Motor neuron (in vitro differentiated cells): Measurements from ENCODE around the gene PLEKHA4. TPM values are rescaled to one million over a fixed set of nuclear protein-coding genes. Genes with fewer than 3 reads are reported as not detected.
A peak's percentile ranks its signal among the peaks of the same experiment; 100 is the strongest.

ENCODE experiments used
- ATAC-seq, 8 experiments: fragments of 200-7000 bp; cut with Tn5 transposase; replicated peaks in 6 of 8; 2 replicates each; pipeline ENCODE4 v1.8.0; 2021; ENCODE audit warnings: mild to moderate bottlenecking in 8 of 8, moderate library complexity in 8 of 8
- H3K27ac ChIP-seq, 2 donors: fragments of 250-450 bp; sonication (Bioruptor Pico); 2 replicates each; pipeline ENCODE4 v1.9.0; 2021; ENCODE audit warnings: antibody characterized with exemption in 2 of 2, mild to moderate bottlenecking in 2 of 2, moderate library complexity in 1 of 2
- H3K4me1 ChIP-seq, 2 donors: fragments of 250-450 bp; sonication (Bioruptor Pico); replicated peaks in 1 of 2; 2 replicates each; pipeline ENCODE4 v1.6.1; 2021; ENCODE audit warnings: antibody characterized with exemption in 2 of 2, mild to moderate bottlenecking in 2 of 2, moderate library complexity in 1 of 2
- H3K4me3 ChIP-seq, 5 donors: fragments of 250-450 bp; sonication (Bioruptor Pico); 2 replicates each; pipeline ENCODE4 v1.9.0; 2021; ENCODE audit warnings: antibody characterized with exemption in 5 of 5, mild to moderate bottlenecking in 5 of 5, moderate library complexity in 4 of 5
- WGBS, 10 experiments: fragments of 450-650 bp; shearing (Covaris generic); methylation state at CpG; one replicate each; pipeline ENCODE4 v1.0.0; 2022; 5-methylcytosine and 5-hydroxymethylcytosine counted together
- in situ Hi-C, 9 experiments: fragments of 400-800 bp; cut with MboI; loops; one replicate each; pipeline ENCODE4 v1.15.0; 2021; ENCODE audit warnings: low sequenced_read_pairs in 9 of 9, low pct_unique_long_range_greater_than_20kb in 2 of 9; ENCODE audit not compliant: unreplicated experiment in 9 of 9
- total RNA-seq, 8 experiments: library from RNA; unstranded; fragments of 300-600 nt; gene quantifications; 2 replicates each; pipeline versions ENCODE4 v1.2.3 to v1.2.4, GENCODE V29; 2022

Gene PLEKHA4
- total RNA-seq, 8 experiments from 2014 or later = 0.33 to 30.8 (median 6.5) TPM

DNA sequence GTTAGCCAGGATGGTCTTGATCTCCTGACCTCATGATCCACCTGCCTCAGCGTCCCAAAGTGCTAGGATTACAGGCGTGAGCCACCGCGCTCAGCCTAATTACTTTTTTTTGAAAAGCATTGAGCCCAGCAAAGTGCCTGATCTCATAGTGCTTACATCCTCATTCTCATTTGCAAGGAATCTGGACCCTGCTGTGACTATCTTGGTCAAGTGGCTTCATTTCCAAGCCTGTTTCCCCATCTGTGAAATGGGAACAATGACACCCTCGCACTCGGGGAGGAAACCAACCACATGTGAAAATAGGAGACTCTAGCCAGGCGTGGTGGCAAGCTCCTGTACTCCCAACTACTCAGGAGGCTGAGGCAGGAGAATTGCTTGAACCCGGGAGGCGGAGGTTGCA lies 1.6 kb upstream of the PLEKHA4 start:
- Histone ChIP-seq H3K4me1 (peaks cover 21 to 42% of the 10 kb centered on the region in 2 donors), H3K27ac (no peak overlapping the region), H3K4me3 (no peak overlapping the region)
- ATAC-seq = no peak
- 75 to 100% (median 97%) methylated on average over 2 to 6 of the region's 9 CpGs; no CpG with 5 or more reads in 1 of the 10 experiments for WGBS, 10 experiments
- in situ Hi-C loops = no loop called here

DNA sequence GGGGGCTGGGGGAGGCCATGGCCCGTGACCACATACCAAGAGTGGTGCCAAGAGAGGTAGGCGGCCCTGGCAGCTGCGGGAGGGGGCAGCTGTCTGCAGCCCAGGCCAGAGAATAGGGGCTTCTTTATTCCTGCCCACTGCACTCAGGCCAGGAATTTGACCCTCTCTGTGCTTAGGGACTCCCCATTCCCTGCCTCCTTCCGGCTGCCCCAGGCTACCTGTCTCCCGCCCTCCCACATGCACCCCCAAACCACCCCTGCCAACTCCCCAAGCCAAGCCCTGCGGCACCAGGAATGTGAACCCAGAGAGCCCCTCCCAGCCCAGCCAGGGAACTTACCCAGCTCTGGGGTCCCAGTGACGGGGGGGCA lies 687 bp downstream of the PLEKHA4 start:
- WGBS, 10 experiments = 0 to 100% methylated on average over 1 of the region's 7 CpGs; no CpG with 5 or more reads in 8 of the 10 experiments
- Histone ChIP-seq H3K4me1 (peaks cover 10 to 26% of the 10 kb centered on the region in 2 donors), H3K4me3 (no peak overlapping the region), H3K27ac (peak overlapping the region in 1 of 2 donors; percentile 21)
- in situ Hi-C loops = no loop called here
- ATAC-seq = no peak

DNA sequence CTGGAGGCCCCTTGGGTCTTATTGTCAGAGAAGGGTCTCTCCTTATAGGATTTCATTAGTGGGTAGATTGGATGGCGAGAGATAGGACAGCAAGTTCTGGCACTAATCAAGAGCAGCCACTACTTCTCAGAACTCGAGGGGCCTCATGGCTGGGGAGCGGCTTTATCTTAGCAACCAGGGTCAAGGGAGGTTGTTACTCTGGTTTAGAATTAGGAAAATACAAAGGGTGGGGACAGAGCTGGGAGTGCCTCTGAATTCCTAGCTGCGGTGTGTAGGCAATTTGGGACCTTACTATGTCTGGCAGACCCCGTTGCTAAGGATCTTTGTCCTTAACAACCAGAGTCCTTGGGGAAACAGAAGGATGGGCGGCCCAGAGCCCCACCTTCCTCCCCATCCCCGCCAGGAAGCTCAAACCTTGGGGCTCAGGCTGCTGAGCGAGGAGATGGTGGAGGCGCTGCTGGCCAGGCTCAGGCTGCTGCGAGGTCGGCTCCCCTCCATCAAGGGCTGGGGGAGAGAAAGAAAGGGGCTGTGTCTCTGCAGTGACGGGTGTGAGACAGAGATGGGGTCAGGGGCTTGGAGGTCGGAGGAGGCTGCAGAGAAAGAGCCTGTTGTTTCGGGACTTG lies 1.2 kb downstream of the PLEKHA4 start:
- ATAC-seq = peak in 3 of 8 experiments; percentile 3 to 43 (median 10)
- 0 to 55% (median 40%) methylated on average over 1 to 4 of the region's 14 CpGs; no CpG with 5 or more reads in 3 of the 10 experiments for WGBS, 10 experiments
- H3K4me3 ChIP-seq = no peak overlapping the region
- no peak overlapping the region for H3K27ac ChIP-seq
- in situ Hi-C loops = no loop called here
- H3K4me1 ChIP-seq = peaks cover 10 to 26% of the 10 kb centered on the region in 2 donors

DNA sequence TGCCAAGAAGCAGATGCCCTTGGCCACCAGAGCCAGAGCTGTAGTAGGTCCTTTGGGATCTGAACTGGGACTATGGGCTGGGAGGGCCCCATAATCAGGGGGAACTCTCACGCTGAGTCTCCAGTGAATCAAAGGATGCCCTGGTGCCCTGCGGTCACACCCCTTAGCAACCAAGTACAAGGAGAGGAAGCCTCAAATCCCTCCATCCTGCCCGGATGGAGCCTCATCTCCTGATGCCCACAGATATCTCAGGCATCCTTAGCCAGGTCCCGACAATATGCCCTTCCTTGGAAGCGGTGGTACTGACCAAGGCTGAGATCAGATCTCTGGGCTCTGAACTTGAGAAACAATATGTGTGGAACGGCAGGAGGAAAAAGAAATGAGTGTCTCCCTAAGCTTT lies 1.7 kb downstream of the PLEKHA4 start:
- WGBS, 10 experiments = 33 to 86% (median 60%) methylated on average over 1 to 4 of the region's 6 CpGs; no CpG with 5 or more reads in 5 of the 10 experiments
- no peak overlapping the region for H3K27ac ChIP-seq
- in situ Hi-C loops = no loop called here
- peak in 4 of 8 experiments; percentile 3 to 15 (median 8) for ATAC-seq
- no peak overlapping the region for H3K4me3 ChIP-seq
- H3K4me1 ChIP-seq = peaks cover 8 to 27% of the 10 kb centered on the region in 2 donors

DNA sequence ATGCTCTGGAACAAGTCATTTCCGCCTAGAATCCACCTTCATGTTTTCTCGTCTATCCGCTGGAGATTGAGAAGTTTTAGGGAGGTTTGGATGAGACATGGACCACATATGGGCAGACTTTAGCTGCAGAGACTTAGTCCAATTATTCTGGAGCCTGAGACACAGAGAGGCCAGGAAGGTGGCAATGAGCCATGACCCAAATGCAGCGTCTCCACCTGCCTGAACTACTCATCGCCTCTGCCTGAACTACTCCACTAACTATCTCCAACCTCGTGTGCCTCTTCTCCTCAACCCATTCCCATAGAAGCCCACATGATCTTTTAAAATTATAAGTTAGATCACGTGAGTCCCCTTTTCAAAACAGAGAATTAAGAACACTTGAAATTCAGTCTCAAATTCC lies 5.6 kb downstream of the PLEKHA4 start:
- Histone ChIP-seq H3K4me3 (no peak overlapping the region), H3K27ac (no peak overlapping the region), H3K4me1 (peaks cover 3 to 26% of the 10 kb centered on the region in 2 donors)
- 0 to 100% (median 89%) methylated on average over 1 to 2 of the region's 7 CpGs; no CpG with 5 or more reads in 2 of the 10 experiments for WGBS, 10 experiments
- no peak for ATAC-seq
- in situ Hi-C loops = no loop called here

DNA sequence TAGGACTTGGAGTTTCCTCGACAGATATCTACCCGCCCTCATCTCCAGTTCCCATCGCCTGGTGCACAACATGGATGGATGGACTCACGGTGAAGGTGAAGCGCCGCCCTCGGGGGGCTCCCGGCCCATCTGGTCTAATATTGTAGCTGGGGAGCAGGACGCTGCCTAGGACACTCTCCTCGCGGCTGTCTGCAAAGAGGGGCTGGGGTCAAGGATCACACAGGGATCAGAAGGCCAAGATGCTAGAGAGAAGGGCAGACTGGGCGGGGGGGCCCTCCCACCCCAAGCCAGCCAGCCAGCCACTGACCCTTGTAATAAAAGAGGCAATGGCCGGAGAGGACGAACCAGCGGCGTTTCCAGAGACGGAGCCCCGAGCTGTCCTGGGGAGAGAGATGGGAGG lies 7.1 kb downstream of the PLEKHA4 start:
- in situ Hi-C loops = no loop called here
- no peak for ATAC-seq
- H3K4me1 ChIP-seq = peaks cover 3 to 11% of the 10 kb centered on the region in 2 donors
- 36 to 92% (median 71%) methylated on average over 1 to 16 of the region's 18 CpGs; no CpG with 5 or more reads in 4 of the 10 experiments for WGBS, 10 experiments
- peak overlapping the region in 1 of 2 donors; percentile 2 for H3K27ac ChIP-seq
- no peak overlapping the region for H3K4me3 ChIP-seq

DNA sequence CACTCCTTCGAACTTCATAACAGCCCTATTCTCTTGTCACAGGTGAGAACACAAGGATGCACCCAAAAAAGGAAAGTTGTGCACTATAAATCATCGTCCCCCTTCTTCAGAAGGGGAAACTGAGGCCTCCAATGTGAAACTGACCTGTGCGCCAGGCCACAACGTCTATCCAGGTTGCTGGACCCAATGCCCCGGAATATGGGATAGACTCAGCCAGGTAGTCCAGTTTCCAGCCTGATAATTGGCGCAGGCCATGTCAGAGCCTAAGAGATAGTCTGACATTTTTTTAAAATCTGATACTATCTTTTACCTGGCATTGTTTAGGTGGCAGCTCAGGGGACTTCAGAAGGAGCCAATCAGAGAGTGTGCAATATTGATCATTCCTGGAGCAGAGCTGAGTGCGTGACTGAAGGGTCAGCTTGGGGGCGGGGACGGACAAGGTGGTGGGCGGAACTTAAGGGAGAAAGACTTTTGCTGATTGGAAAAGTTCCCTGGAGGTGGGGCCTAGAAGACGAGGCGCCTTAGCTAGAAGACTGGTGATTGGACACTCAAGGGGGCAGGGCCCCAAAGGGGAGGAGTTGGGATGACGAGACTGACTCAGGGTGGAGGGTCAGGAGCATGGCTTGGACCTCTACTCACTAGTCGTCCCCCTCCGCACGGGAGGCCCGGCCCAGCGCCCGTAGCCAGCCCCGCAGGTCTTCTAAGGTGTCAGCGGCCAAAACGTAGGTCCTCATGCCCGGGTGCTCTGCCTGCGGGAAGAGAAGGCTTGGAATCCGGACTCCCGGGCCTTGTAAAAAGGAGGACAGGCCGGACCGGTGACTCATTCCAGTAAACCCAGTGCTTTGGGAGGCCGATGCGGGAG lies 8.5 kb downstream of the PLEKHA4 start:
- ATAC-seq = peak in 5 of 8 experiments; percentile 43 to 84 (median 78)
- whole genome bisulfite sequencing, 10 experiments = 60 to 99% (median 83%) methylated on average over 1 to 22 of the region's 30 CpGs; no CpG with 5 or more reads in 2 of the 10 experiments
- H3K27ac ChIP-seq = peak overlapping the region in 1 of 2 donors; percentile 71
- H3K4me3 ChIP-seq = no peak overlapping the region
- in situ Hi-C loops = no loop called here
- H3K4me1 ChIP-seq = peaks cover 3 to 11% of the 10 kb centered on the region in 2 donors

DNA sequence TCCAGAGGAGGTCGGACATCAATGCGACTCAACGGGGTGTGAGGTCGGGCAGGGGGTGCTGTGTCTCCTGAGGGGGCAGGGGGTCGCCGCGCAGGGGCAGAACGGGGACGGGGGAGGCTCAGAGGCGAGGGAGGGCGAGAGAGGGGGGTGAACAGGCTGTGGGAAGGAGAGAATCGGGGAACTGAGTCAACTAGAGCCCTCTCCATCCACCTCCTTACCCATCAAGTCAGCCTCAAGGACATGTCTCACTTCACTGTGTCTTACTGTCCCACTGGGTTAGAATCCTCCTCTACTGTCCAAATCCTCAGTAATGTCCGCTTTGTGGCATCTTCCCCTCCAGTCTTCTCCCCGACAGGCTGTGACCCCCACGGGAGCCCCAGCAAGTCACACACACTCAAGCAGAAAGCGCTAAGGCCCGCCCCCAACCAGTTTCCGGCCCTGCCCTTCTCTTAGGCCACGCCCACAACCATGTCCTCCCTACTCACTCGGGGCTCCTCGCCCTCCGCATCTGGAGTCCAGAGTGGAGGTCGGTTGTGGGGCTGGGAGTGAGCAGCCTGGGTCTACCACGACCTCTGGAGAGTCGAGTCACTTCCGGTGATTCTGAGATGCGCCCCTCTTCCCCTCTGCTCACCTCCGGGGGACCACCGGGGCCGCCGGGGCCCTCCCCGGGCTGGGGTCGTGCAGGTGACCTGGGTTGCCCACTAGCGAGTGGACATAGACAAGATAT lies 9.3 kb downstream of the PLEKHA4 start:
- 60 to 100% (median 85%) methylated on average over 1 to 7 of the region's 34 CpGs; no CpG with 5 or more reads in 6 of the 10 experiments for WGBS, 10 experiments
- H3K4me3 ChIP-seq = no peak overlapping the region
- ATAC-seq = peak in 2 of 8 experiments; percentile 5 to 20
- peak overlapping the region in 1 of 2 donors; percentile 6 for H3K27ac ChIP-seq
- peaks cover 3 to 11% of the 10 kb centered on the region in 2 donors for H3K4me1 ChIP-seq
- in situ Hi-C loops = no loop called here

DNA sequence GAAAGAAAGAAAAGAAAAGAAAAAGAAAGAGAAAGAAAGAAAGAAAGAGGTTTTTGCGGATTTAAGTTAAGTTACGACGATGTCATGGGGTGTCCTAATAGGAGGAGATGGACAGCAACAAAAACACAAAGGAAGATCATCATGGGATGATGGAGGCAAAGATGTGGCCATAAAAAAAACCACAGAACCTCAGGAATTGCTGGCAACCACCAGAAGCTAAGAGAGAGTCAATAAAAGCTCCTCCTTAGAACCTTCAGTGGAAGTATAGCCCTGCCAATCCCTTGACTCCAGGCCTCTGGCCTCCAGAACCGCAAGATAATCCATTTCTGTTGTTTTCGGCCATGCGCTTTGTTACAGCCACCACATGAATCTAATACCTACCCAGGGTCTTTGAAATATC lies 11.5 kb downstream of the PLEKHA4 start:
- 89 to 100% (median 98%) methylated on average over 1 to 6 of the region's 6 CpGs for WGBS, 10 experiments
- Histone ChIP-seq H3K4me1 (peaks cover 3 to 11% of the 10 kb centered on the region in 2 donors), H3K27ac (no peak overlapping the region), H3K4me3 (no peak overlapping the region)
- in situ Hi-C loops = no loop called here
- ATAC-seq = no peak

DNA sequence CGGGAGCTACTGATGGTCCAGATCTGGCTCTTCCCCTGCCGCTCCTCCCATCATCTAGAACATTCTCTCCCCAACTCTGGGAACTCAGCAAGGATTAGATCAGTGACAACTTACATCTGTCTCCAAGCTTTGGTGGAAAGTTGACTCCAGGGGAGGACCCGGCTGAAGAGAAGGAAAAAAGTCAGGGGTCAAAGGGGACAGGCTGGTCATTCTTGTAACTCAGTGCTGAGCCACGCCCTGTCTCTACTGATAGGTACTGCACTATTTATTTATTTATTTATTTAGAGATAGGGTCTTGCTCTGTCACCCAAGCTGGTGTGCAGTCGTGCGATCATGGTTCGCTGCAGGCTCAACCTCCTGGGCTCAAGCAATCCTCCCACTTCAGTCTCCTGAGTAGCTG lies 14.3 kb downstream of the PLEKHA4 start:
- in situ Hi-C loops = no loop called here
- H3K27ac ChIP-seq = no peak overlapping the region
- no peaks in the 10 kb centered on the region for H3K4me1 ChIP-seq
- no peak for ATAC-seq
- 0 to 100% (median 88%) methylated on average over 1 to 5 of the region's 7 CpGs; no CpG with 5 or more reads in 4 of the 10 experiments for WGBS, 10 experiments
- H3K4me3 ChIP-seq = no peak overlapping the region

DNA sequence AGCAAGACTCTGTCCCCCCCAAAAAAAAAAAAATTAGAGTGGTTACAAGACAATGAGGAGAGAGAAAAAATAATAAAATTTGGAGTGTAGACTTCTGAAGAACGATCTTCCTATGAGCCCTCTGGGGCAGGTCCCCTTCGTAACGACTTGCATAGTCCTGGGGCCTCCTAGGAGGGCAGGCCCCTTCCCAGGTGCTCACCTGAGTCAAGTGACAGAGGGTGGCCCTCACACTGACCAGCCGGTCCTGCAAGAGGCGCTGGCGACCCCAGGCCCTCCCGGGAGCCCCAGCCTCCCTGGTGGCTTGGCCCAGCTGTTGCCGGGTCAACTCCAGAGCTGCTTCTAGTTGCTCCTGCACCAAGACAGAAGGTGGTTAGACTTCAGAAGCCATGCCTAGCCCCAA lies 14.9 kb downstream of the PLEKHA4 start:
- H3K4me3 ChIP-seq = no peak overlapping the region
- ATAC-seq = no peak
- no peak overlapping the region for H3K27ac ChIP-seq
- no peaks in the 10 kb centered on the region for H3K4me1 ChIP-seq
- WGBS, 10 experiments = 80 to 100% (median 92%) methylated on average over 1 to 7 of the region's 8 CpGs; no CpG with 5 or more reads in 5 of the 10 experiments
- in situ Hi-C loops = no loop called here

DNA sequence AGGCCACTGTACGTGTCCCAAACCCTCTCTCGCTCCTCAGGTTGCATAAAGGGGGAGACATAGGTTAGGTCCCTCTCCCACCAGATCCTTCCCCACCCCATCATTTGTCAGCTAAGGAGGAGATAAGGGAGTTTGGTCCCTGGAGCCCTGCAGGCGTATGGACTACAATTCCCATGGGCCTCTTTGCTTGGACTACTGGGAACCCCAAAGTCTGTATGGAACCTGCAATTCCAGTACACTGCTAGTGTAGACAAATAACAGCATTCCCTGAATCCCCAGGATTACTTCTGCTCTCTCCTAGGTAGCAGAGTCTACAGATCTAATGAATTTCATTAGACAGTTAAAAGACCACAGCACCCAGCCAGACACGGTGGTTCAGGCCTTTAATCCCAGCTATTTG lies 16.1 kb downstream of the PLEKHA4 start:
- no peaks in the 10 kb centered on the region for H3K4me1 ChIP-seq
- no peak overlapping the region for H3K27ac ChIP-seq
- H3K4me3 ChIP-seq = no peak overlapping the region
- 90 to 100% (median 100%) methylated on average over 1 to 2 of the region's 4 CpGs; no CpG with 5 or more reads in 4 of the 10 experiments for WGBS, 10 experiments
- in situ Hi-C loops = no loop called here
- ATAC-seq = no peak
